Loucy (cell line): Measurements from ENCODE around the gene EBF3.

ENCODE experiments used
- EZH2phosphoT487 ChIP-seq: fragments of 200-600 bp; IDR thresholded peaks from 2 replicates; pipeline ENCODE4 v1.6.1; 2018; ENCODE audit warnings: antibody characterized with exemption, mild to moderate bottlenecking, moderate library complexity, borderline replicate concordance
- TF ChIP-seq, protein P1 (sequence below): fragments of 200-600 bp; sonication (generic); conservative IDR thresholded peaks from 2 replicates; pipeline ENCODE4 v1.5.1; 2014; ENCODE audit warnings: mild to moderate bottlenecking, antibody characterized with exemption, low read length

DNA sequence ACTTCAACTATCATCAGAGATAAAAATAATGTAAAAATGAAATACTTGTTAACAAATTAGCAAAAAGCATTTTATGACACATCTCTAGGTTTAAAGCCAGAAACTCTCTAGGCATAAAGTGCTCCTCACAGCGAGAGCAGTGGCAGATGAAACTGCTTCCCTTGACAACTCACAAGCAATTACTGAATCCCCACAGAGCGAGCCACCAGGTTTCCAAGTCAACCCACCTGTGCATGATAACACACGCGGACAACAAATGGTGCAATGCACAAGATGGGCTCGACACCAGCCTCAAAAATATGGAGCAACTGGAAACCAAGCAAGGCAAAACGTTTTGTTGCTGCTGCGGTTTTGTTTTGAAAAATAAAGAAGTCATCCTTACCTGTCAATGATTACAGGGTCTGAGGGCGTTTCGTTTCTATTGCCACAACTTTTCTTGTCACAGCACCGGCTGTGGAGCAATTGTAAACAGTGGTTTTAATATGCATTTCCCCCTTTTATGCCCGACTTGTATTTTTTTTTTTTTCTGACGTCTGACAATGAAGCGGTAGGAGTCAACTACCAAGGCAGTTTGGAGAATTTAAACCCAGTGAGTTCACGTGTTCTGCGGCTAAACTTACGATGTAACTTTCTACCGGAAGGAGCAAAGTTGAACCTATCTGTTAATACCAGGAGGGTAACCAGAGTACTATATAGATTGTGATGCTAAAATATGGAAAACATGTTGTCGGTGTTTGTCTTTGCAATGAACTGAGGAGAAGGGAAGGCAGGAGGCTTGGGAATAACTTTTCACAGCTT, 7.0 kb downstream of the EBF3 start:
- TF ChIP-seq, protein P1, sequence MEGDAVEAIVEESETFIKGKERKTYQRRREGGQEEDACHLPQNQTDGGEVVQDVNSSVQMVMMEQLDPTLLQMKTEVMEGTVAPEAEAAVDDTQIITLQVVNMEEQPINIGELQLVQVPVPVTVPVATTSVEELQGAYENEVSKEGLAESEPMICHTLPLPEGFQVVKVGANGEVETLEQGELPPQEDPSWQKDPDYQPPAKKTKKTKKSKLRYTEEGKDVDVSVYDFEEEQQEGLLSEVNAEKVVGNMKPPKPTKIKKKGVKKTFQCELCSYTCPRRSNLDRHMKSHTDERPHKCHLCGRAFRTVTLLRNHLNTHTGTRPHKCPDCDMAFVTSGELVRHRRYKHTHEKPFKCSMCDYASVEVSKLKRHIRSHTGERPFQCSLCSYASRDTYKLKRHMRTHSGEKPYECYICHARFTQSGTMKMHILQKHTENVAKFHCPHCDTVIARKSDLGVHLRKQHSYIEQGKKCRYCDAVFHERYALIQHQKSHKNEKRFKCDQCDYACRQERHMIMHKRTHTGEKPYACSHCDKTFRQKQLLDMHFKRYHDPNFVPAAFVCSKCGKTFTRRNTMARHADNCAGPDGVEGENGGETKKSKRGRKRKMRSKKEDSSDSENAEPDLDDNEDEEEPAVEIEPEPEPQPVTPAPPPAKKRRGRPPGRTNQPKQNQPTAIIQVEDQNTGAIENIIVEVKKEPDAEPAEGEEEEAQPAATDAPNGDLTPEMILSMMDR: no peak
- TF ChIP-seq EZH2phosphoT487: no peak
